A204.1 (cell line): Measurements from ENCODE around the gene CARD6.
"Not testable (repeated sequence)": the region's sequence is repeated elsewhere in the genome, so short reads cannot be mapped to it uniquely, and the experiment has no call there.

ENCODE experiments used
- FAIRE-seq: peaks from 2 replicates; lab custom pipeline; 2012; peaks lifted over from hg19 to GRCh38; lab: Jason Lieb, UNC

CARD6 gene

GRCh38 chr5:40841068-40841805 lies at the start of gene CARD6:
CARD6 (plus strand) TSS chr5:40841367; CDS start chr5:40841383, 16 bp downstream.
- FAIRE-seq: no peak

- no peak for FAIRE-seq
Observed at GRCh38 chr5:40791715-40792139, 49.4 kb upstream of the CARD6 start.

GRCh38 chr5:40792691-40793090 lies 48.5 kb upstream of the CARD6 start:
- not testable (repeated sequence) for FAIRE-seq

GRCh38 chr5:40794340-40794739 lies 46.8 kb upstream of the CARD6 start:
- not testable (repeated sequence) for FAIRE-seq

- FAIRE-seq: not testable (repeated sequence)
Observed at GRCh38 chr5:40794877-40795276, 46.3 kb upstream of the CARD6 start.

- FAIRE-seq: no peak
Observed at GRCh38 chr5:40796487-40796889, 44.7 kb upstream of the CARD6 start.

- no peak for FAIRE-seq
Observed at GRCh38 chr5:40797273-40798011, 43.7 kb upstream of the CARD6 start.

- FAIRE-seq: no peak
Observed at GRCh38 chr5:40798012-40798800, 43.0 kb upstream of the CARD6 start, which contains the start of gene PRKAA1. PRKAA1 (minus strand) TSS chr5:40798374; CDS start chr5:40798189, 185 bp downstream.

GRCh38 chr5:40798801-40799210 lies 42.4 kb upstream of the CARD6 start:
- no peak for FAIRE-seq

GRCh38 chr5:40799258-40799657 lies 41.9 kb upstream of the CARD6 start:
- no peak for FAIRE-seq

- FAIRE-seq: no peak
Observed at GRCh38 chr5:40801771-40802562, 39.2 kb upstream of the CARD6 start.

- no peak for FAIRE-seq
Observed at GRCh38 chr5:40812125-40812524, 29.0 kb upstream of the CARD6 start.

GRCh38 chr5:40813698-40814281 lies 27.4 kb upstream of the CARD6 start:
- FAIRE-seq: no peak

GRCh38 chr5:40823459-40823858 lies 17.7 kb upstream of the CARD6 start:
- no peak for FAIRE-seq

- not testable (repeated sequence) for FAIRE-seq
Observed at GRCh38 chr5:40825461-40826043, 15.6 kb upstream of the CARD6 start.

GRCh38 chr5:40826489-40827187 lies 14.5 kb upstream of the CARD6 start:
- no peak for FAIRE-seq

- FAIRE-seq: no peak
Observed at GRCh38 chr5:40827188-40827977, 13.8 kb upstream of the CARD6 start.

GRCh38 chr5:40828021-40828631 lies 13.0 kb upstream of the CARD6 start:
- no peak for FAIRE-seq
